ENCODE measurements around the gene PLIN4. TPM values are rescaled to one million over a fixed set of nuclear protein-coding genes. Genes with fewer than 3 reads are reported as not detected.

Gene PLIN4
- total RNA-seq, 1 experiment from 2014 or later = 2.3 TPM

DNA sequence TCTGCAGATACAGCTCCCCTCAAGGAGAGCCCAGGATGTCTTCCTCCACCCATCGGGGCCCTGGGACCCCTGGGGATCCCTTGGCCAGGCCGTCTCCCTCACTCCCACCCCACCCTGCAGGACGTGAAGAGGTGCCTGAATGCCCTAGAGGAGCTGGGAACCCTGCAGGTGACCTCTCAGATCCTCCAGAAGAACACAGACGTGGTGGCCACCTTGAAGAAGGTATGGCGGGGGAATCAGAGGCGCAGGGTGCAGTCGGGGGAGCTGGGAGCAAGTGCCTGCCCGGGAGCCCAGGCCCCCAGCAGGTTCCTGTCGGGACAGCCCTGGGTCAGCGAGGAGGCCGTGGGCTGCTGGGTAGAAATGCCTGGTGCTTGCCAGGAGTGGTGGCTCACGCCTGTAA is 19.6 kb downstream of the PLIN4 start:
- no peak overlapping the region for H3K9ac ChIP-seq (ENCODE audit: low read length)
- no peaks in the 10 kb centered on the region for H4K20me1 ChIP-seq (ENCODE audit: insufficient read depth)
- DNase-seq (ENCODE audit: low read depth, low spot score) (no peak), ATAC-seq (no peak)
- TF ChIP-seq SRF (IDR thresholded peaks at IDR 0.05; ENCODE audit: low read depth) (no peak), RAD21 (IDR thresholded peaks at IDR 0.05; ENCODE audit: low read depth) (no peak), JUND (IDR thresholded peaks at IDR 0.05) (no peak), CEBPB (IDR thresholded peaks at IDR 0.05; ENCODE audit: low read depth) (no peak), TCF7L2 (IDR thresholded peaks at IDR 0.05; ENCODE audit: borderline replicate concordance, extremely low read depth, insufficient read depth, insufficient read length) (no peak), POLR2AphosphoS5 (IDR thresholded peaks at IDR 0.05; ENCODE audit: low read depth, low read length) (no peak), EZH2 (IDR thresholded peaks at IDR 0.05) (no peak), SP1 (IDR thresholded peaks at IDR 0.05; ENCODE audit: low read depth) (no peak), SIN3A (IDR thresholded peaks at IDR 0.05; ENCODE audit: low read depth) (no peak), ZFX (IDR thresholded peaks at IDR 0.05) (no peak), YY1 (IDR thresholded peaks at IDR 0.05; ENCODE audit: extremely low read depth, insufficient replicate concordance, low read depth, low read length) (no peak), POLR2A (IDR thresholded peaks at IDR 0.05; ENCODE audit: borderline replicate concordance, extremely low read depth, insufficient read depth, insufficient read length) (no peak), EGR1 (IDR thresholded peaks at IDR 0.05; ENCODE audit: low read depth) (no peak)
- TF ChIP-seq, protein P1, sequence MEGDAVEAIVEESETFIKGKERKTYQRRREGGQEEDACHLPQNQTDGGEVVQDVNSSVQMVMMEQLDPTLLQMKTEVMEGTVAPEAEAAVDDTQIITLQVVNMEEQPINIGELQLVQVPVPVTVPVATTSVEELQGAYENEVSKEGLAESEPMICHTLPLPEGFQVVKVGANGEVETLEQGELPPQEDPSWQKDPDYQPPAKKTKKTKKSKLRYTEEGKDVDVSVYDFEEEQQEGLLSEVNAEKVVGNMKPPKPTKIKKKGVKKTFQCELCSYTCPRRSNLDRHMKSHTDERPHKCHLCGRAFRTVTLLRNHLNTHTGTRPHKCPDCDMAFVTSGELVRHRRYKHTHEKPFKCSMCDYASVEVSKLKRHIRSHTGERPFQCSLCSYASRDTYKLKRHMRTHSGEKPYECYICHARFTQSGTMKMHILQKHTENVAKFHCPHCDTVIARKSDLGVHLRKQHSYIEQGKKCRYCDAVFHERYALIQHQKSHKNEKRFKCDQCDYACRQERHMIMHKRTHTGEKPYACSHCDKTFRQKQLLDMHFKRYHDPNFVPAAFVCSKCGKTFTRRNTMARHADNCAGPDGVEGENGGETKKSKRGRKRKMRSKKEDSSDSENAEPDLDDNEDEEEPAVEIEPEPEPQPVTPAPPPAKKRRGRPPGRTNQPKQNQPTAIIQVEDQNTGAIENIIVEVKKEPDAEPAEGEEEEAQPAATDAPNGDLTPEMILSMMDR (IDR thresholded peaks at IDR 0.05 in 2 of 3, conservative IDR thresholded peaks at IDR 0.05 in 1 of 3; ENCODE audit: borderline replicate concordance in 1 of 3, insufficient read depth in 1 of 3, low read depth in 2 of 3, low read length in 2 of 3) = no peak
- TF ChIP-seq, protein P2, sequence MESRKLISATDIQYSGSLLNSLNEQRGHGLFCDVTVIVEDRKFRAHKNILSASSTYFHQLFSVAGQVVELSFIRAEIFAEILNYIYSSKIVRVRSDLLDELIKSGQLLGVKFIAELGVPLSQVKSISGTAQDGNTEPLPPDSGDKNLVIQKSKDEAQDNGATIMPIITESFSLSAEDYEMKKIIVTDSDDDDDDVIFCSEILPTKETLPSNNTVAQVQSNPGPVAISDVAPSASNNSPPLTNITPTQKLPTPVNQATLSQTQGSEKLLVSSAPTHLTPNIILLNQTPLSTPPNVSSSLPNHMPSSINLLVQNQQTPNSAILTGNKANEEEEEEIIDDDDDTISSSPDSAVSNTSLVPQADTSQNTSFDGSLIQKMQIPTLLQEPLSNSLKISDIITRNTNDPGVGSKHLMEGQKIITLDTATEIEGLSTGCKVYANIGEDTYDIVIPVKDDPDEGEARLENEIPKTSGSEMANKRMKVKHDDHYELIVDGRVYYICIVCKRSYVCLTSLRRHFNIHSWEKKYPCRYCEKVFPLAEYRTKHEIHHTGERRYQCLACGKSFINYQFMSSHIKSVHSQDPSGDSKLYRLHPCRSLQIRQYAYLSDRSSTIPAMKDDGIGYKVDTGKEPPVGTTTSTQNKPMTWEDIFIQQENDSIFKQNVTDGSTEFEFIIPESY (IDR thresholded peaks at IDR 0.05; ENCODE audit: extremely low read depth, insufficient replicate concordance, low read length) = no peak
- TF ChIP-seq, protein P3, sequence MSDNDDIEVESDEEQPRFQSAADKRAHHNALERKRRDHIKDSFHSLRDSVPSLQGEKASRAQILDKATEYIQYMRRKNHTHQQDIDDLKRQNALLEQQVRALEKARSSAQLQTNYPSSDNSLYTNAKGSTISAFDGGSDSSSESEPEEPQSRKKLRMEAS (IDR thresholded peaks at IDR 0.05) = no peak
- TF ChIP-seq, protein P4, sequence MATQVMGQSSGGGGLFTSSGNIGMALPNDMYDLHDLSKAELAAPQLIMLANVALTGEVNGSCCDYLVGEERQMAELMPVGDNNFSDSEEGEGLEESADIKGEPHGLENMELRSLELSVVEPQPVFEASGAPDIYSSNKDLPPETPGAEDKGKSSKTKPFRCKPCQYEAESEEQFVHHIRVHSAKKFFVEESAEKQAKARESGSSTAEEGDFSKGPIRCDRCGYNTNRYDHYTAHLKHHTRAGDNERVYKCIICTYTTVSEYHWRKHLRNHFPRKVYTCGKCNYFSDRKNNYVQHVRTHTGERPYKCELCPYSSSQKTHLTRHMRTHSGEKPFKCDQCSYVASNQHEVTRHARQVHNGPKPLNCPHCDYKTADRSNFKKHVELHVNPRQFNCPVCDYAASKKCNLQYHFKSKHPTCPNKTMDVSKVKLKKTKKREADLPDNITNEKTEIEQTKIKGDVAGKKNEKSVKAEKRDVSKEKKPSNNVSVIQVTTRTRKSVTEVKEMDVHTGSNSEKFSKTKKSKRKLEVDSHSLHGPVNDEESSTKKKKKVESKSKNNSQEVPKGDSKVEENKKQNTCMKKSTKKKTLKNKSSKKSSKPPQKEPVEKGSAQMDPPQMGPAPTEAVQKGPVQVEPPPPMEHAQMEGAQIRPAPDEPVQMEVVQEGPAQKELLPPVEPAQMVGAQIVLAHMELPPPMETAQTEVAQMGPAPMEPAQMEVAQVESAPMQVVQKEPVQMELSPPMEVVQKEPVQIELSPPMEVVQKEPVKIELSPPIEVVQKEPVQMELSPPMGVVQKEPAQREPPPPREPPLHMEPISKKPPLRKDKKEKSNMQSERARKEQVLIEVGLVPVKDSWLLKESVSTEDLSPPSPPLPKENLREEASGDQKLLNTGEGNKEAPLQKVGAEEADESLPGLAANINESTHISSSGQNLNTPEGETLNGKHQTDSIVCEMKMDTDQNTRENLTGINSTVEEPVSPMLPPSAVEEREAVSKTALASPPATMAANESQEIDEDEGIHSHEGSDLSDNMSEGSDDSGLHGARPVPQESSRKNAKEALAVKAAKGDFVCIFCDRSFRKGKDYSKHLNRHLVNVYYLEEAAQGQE (IDR thresholded peaks at IDR 0.05; ENCODE audit: low read depth) = no peak
- TF ChIP-seq, protein P5, sequence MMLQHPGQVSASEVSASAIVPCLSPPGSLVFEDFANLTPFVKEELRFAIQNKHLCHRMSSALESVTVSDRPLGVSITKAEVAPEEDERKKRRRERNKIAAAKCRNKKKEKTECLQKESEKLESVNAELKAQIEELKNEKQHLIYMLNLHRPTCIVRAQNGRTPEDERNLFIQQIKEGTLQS (IDR thresholded peaks at IDR 0.05) = no peak
- no peak overlapping the region for H3K4me2 ChIP-seq (ENCODE audit: low read length)
- ChIA-PET RAD21 (ENCODE audit: low non-redundant PET in 1 of 2, low total read pairs in 2 of 2, uncharacterized antibody in 2 of 2, unreplicated experiment in 2 of 2) (no interaction called here), CTCF (no interaction called here), POLR2A (no interaction called here)
- H3K27me3 ChIP-seq (ENCODE audit: insufficient read depth, low read length) = no peaks in the 10 kb centered on the region
- H3K9me3 ChIP-seq (ENCODE audit: control insufficient read depth in 1 of 2, insufficient read depth in 1 of 2, low read depth in 1 of 2, low read length in 2 of 2) = no peaks in the 10 kb centered on the region
- intact Hi-C loops (cut with micrococcal nuclease) = no loop called here
- peaks cover 0 to 3% of the 10 kb centered on the region in 2 experiments; a peak in 2 of 4 replicates for H3K4me1 ChIP-seq (ENCODE audit: control insufficient read depth in 1 of 2, insufficient read depth in 2 of 2, low read length in 2 of 2)
- H3K36me3 ChIP-seq (ENCODE audit: control insufficient read depth in 1 of 2, insufficient read depth in 2 of 2, low read length in 2 of 2) = peaks cover 0 to 15% of the 10 kb centered on the region in 2 experiments; a peak in 2 of 4 replicates
- H3K9me2 ChIP-seq (ENCODE audit: insufficient read depth) = no peaks in the 10 kb centered on the region
- no TSS peak for BruUV-seq (replicated peaks)
- no peaks in the 10 kb centered on the region for H3K79me2 ChIP-seq (ENCODE audit: insufficient read depth, low read length)
- no peak overlapping the region for H2AFZ ChIP-seq (ENCODE audit: low read depth, low read length, poor library complexity, severe bottlenecking)
- no peak overlapping the region for H3K4me3 ChIP-seq (replicated peaks in 1 of 2; ENCODE audit: low read depth in 1 of 2, low read length in 2 of 2)
- H3K27ac ChIP-seq (ENCODE audit: low read depth, low read length) = no peak overlapping the region
